COLO668 (cell line): Measurements from ENCODE around the gene DENND1A.

Experiments used
- DNase-seq: peaks from one replicate; lab custom pipeline; 2025; ENCODE audit not compliant: unreplicated experiment; lab: John Stamatoyannopoulos, UW

The DENND1A gene

DNA sequence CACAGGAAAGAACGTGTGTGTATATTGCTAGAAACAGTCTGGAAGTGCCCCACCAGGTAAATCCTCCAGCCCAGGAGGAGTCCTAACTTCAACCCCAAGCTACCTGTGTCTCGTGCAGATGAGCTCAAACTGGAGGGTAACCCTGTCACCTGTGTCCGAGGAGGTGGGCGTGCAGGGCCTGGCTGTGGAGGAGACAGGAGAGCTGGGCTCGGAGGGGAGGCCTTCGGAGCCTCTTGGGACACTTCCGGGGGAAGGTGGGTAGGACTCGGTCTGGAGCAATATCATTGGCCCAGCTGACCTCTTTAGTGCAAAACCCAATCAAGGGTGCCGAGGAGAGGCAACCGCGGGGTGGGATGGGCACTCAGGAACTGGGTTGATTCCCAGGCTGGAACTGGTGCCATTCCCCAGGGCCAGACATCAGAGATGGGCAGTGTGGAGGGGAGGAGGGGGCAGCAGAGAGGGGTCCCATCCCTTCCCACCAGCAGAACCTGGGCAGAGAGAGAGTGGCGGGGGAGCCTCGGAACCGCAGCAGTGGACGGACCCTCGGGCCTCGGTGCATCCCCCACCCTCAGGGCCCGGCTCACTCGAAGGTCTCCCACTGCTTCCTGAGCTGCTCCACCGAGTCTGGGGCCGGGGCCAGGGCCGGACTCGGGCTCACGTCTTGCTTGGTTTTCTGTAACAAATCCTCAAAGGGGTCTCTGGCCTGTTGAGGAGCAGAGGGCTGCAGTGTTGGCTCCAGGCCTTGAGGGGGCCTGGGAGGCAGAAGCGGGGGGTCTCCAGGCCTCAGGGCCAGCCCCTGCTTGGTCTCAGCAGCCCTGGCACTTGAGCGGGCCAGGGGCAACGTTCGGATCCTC lies 548.8 kb downstream of the DENND1A start:
- no peak for DNase-seq

DNA sequence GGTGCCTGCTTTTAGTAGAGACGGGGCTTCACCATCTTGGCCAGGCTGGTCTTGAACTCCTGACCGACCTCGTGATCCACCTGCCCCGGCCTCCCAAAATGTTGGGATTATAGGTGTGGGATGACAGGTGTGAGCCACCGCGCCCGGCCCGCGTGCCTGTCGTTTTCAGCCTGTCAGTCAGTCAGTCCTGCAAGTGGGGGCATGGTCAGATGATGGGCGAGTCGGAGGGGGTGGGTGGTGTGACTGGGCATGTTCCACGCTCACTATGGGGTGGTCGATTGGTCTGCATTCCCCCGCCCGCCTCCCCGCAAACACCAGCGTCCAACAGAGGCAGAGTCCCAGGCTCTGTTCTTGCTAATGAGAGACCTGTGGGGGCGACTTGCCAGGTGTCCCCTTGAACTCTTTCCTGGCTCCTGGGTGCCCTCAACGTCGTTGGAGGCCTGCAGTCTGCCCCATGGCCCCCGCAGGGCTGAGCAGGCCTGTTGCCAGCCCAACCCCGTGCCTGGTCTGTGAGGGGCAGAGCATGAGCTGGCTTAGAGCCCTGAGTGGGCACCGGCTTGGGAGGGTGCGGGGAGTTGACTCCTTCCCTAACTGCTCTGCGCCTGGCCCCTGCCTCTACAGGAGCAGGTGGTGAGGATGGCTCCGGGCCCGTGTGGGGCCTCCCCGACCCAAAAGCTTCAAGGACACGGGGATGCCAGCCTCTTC lies 550.8 kb downstream of the DENND1A start:
- no peak for DNase-seq

DNA sequence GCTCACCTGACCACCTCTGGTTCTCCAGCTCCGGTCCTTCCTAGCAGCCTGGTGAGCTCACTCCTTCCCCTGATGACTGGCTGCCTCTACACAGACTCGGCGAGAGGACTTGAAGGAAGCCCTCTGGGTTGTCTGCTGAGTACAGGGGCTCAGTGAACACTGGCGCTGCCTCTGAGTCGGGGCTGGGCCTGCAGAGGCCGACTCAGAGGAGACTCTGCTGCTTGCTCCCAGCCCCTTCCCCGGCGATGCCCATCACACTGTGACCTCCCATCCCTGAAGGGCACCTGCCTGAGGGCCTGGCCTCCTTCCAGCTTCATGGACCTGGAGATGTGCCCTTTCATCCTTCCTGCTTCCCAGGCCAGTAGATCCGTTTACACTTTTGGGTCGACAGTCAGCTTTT lies 551.9 kb downstream of the DENND1A start:
- DNase-seq = no peak

DNA sequence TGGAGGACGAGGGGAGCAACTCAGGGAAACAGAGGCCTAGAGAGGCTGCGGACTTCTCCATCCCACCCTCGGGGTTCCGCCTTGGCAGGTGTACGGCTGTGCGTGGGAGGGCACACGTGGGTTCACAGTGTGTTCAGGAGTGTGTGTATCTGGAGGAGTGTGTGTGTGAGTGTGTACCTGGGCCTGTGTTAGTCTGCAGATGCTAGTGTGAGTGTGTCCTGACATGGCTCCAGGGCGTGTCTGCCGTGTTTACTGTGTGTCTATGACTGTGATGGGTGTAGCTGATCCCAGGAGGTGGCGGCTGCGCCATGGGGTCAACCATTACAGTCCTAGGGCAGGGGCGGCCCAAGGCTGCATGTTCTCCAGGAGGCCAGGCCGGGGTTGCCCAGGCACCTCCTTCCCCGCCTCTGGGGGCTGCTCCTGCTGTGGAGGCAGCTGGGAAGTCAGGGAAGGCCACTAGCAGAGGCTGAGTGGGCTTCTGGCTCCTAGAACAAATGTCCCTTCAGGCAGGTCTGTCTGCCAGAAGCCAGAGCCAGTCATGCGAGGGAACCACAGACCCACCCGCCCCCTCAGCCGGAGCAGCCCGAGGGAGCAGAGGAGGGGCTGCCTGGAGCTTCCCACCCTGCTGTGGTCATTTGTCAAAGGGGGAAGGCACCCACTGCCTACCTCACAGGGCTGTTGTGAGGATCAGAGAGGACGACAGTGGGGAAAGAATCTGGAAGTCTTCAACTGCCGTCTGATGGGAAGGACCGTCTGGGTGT lies 552.5 kb downstream of the DENND1A start:
- no peak for DNase-seq

DNA sequence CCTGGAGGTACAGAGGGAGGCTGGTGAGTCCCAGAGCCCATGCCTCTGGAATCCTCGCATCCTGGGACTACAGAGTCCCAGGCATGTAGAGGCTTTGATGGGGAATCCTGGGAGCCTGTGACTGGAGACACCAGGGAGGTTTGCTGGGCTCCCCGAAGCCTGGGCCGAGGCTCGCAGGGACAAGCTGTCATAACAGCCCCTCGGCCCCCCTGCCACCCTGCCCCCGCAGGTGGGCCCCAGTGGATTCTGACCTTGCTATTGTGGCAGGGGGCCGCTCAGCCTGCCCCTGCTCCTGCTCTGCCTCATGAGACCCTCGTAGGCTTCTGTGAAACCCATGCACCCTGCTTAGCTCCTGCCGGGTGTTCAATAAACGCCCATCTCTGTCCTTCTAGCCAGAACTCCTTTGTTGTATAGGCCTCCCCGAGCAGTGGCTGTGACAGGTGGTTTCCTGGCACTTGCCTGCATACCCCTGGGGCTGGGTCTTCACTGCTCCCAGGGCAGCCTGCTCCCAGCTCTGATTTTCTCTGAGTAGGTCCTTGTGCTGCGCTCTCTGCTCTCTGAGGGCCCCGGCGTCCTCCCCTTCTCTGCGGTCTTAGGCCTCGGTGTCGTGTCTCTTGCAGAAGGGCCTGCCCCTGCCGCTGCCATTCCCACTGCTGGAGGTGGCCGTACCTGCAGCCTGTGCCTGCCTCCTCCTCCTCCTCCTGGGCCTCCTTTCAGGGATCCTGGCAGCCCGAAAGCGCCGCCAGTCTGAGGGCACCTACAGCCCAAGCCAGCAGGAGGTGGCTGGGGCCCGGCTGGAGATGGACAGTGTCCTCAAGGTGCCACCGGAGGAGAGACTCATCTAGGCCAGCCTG lies 553.5 kb downstream of the DENND1A start:
- no peak for DNase-seq

DNA sequence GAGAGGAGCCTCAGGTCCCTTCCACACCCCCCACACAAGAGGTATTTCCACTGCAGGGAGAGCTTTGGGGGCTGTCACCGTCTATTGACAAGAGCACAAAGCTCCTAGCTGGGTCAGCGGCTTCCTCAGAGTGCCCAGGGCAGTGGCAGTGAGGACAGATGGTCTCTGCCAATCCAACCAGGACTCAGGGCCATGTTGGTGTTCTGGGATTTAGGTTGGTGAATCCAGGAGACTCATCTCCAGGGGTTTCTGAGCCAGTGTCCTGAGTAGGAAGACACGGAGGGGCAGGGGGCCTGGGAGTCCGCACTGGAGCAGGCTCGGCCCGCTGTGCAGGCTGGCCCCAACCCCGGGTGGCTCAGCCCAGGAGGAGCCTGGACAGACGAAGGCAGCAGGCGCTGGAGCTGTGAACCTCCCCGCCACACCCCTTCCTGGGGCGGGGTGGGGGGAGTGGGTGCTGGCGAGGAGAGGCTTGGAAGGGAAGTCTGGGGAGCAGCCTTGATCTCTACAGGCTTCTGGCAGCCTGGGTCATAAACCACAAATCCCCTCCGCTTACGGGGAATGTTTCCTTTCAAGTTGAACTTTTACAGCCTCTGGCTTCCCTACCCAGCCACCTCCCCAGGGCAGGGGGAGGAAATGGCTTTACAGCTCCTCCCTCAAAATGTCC lies 554.3 kb downstream of the DENND1A start:
- peak; percentile 30 for DNase-seq

DNA sequence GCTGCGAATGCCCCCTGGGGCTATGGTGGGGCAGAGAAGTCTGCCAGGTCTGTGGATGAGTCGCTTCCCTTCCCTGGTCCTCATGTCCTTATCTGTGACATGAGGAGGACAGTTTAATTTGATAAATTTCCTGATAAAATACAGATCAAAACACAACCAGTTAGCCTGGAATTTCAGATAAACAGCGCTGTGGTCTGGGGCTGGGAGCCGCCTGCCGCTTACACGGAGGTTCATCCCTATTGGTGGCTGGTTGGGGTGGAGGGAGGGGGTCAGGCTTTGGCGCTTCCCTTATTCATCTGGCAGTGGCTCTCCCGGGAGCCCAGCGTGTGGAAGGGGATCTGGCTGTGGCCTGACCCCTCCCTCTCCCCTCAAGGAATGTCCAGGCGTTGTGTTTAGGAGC lies 556.0 kb downstream of the DENND1A start:
- no peak for DNase-seq

DNA sequence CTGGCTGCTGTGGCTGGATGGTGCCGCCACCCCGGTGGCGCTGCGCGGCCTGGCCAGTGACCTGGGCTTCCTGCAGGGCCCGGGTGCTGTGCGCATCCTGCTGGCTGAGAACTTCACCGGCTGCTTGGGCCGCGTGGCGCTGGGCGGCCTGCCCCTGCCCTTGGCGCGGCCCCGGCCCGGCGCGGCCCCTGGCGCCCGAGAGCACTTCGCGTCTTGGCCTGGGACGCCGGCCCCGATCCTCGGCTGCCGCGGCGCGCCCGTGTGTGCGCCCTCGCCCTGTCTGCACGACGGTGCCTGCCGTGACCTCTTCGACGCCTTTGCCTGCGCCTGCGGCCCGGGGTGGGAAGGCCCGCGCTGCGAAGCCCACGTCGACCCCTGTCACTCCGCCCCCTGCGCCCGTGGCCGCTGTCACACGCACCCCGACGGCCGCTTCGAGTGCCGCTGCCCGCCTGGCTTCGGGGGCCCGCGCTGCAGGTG lies 556.4 kb downstream of the DENND1A start:
- no peak for DNase-seq

DNA sequence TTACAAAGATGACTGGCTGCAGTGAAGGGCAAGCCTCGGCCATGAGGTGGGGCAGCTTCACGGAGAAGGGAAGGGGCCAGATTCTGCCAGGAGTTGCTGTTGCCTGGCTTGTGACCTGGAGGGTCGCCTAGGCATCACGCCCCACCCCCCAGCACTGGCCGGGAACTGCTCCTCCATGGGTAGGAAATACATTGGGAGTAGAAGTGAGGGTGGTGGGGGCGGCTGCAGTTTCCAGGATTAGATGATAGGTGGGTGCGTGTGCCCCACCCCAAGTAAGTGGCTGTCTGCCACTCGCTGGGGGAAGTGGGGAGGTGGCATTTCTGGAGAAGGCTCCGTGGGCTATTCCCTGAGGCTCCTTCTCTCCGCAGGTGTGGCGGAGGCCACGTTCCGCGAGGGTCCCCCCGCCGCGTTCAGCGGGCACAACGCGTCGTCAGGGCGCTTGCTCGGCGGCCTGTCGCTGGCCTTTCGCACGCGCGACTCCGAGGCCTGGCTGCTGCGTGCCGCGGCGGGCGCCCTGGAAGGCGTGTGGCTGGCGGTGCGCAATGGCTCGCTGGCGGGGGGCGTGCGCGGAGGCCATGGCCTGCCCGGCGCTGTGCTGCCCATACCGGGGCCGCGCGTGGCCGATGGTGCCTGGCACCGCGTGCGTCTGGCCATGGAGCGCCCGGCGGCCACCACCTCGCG lies 557.0 kb downstream of the DENND1A start:
- peak; percentile 50 for DNase-seq

DNA sequence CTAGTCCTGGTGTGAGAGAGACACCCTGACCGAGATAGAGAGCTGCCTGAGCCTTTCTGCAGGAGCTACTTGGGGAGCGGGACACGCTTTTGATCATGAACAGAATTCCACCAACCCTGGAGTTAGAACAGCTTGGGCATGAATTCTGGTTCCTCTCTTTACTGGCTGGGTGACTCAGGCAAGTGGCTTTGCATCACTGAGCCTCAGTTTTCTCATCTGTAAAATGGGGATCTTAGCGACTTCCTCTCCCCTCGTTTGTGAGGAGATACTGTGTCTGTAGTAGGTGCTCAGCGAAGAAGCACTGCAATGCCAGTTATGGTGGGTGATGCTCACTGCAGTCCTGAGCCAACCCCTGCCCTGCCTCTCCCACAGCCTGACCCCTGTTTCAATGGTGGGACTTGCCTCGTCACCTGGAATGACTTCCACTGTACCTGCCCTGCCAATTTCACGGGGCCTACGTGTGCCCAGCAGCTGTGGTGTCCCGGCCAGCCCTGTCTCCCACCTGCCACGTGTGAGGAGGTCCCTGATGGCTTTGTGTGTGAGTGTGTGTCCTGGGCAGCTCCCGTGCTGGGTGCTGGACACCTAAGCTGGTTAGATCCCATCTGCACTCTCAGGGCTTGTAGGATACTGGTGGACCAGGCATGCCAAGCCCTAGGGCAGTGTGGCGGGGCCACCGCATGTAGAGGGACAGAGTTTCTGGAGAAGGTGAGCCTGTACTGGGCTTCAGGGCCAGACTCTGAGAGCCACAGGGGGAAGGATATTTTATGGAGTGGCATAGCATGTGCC lies 557.9 kb downstream of the DENND1A start:
- no peak for DNase-seq

DNA sequence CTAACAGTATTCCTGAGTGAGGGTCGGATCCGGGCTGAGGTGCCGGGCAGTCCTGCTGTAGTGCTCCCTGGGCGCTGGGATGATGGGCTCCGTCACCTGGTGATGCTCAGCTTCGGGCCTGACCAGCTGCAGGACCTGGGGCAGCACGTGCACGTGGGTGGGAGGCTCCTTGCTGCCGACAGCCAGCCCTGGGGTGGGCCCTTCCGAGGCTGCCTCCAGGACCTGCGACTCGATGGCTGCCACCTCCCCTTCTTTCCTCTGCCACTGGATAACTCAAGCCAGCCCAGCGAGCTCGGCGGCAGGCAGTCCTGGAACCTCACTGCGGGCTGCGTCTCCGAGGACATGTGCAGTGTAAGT lies 558.7 kb downstream of the DENND1A start:
- no peak for DNase-seq

DNA sequence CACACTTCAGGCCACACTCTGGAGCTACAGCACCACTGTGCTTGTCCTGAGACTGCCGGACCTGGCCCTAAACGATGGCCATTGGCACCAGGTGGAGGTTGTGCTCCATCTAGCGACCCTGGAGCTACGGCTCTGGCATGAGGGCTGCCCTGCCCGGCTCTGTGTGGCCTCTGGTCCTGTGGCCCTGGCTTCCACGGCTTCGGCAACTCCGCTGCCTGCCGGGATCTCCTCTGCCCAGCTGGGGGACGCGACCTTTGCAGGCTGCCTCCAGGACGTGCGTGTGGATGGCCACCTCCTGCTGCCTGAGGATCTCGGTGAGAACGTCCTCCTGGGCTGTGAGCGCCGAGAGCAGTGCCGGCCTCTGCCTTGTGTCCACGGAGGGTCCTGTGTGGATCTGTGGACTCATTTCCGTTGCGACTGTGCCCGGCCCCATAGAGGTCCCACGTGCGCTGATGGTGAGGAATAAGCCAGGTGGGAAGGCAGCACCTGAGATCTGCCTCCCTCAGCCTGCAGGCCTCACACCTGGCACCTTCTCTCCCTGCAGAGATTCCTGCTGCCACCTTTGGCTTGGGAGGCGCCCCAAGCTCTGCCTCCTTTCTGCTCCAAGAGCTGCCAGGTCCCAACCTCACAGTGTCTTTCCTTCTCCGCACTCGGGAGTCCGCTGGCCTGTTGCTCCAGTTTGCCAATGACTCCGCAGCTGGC lies 559.2 kb downstream of the DENND1A start:
- DNase-seq = no peak

DNA sequence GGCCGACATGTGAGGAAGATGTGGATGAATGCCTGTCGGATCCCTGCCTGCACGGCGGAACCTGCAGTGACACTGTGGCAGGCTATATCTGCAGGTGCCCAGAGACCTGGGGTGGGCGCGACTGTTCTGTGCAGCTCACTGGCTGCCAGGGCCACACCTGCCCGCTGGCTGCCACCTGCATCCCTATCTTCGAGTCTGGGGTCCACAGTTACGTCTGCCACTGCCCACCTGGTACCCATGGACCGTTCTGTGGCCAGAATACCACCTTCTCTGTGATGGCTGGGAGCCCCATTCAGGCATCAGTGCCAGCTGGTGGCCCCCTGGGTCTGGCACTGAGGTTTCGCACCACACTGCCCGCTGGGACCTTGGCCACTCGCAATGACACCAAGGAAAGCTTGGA lies 559.8 kb downstream of the DENND1A start:
- no peak for DNase-seq

DNA sequence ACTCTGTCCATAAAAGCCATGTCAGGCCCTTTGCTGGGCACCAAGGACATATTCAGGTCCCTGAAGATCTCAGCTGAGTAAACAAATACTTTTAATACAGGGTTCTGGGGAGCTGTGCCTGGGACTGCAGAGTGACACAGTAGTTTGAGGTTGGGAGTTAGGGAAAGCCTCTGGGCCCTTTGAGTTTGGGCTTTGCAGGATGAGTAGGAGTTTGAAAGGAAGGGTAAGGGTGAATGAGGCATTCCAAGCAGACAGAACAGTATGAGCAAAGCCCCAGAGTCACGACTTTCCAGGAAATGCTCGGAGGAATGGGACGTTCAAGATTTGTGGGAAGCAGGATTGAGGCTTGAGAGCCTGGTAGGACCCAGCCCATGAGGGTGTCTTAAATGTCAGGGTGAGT lies 560.6 kb downstream of the DENND1A start:
- no peak for DNase-seq

DNA sequence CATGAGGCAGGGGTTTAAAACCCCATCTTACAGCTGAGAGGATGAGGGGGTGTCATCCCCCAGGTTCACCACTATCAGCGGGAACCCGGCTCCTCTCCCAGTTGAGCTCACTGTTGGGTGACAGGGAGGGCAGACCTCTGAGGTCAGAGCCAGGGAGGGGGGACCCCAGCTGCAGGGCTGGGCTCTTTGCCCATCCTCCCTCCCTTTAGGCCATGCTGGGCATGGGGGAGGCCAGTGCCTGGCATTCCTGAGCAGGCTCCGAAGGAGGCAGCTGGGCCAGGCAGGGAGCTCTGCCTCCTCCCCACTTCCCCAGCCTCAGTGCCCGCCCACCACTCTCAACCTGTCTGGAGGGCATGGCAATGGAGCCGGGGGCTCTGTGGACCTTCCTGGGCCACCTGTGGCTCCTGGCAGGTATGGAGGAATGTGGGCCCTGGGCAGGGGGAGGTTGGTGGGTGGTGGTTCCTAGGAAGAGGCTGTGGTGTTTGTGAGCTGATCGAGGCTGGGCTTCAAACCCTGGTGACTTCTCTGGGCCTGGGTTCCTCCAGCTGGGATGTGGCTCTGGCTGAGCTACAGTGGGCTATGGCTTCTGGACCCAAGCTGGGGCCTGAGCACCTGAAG lies 561.3 kb downstream of the DENND1A start:
- DNase-seq = no peak

DNA sequence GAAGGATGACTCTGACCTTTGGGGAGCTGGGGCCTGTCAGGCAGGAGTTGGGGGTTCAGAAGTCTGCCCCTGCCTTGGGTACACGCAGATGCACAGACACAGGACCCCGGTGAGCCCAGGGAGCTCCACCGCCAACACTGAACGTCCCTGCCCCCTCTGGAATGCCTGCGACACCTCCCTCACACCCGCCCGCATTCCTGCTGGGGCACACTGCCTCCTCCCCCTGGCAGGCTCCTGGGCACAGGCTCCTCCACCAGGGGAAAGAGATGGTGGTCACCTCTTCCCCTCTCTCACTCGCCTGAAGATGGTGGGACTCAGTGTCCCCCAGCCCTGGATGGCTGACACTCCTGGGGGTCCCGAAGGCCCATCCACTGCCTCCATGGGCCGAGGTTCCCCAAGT lies 561.9 kb downstream of the DENND1A start:
- no peak for DNase-seq

DNA sequence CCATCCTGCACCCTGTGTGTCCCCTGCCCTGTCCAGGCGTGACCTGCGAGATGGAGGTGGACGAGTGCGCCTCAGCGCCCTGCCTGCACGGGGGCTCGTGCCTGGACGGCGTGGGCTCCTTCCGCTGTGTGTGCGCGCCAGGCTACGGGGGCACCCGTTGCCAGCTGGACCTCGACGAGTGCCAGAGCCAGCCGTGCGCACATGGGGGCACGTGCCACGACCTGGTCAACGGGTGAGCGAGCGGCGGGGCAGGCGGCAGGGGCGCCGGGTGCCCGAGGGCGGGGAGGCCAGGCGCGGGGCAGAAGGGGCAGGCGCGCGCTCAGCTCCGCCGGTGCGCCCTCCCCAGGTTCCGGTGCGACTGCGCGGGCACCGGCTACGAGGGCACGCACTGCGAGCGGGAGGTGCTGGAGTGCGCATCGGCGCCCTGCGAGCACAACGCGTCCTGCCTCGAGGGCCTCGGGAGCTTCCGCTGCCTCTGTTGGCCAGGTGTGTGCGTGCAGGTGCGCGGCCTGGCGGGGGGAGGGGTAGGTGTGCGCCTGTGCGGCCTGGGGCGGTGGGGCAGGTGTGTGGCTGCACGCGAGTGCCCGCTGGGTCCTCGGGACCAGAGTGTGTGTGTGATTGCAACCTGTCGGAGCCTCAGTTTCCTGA lies 563.9 kb downstream of the DENND1A start:
- peak; percentile 68 for DNase-seq
